ENCODE measurements around the gene GALNT17.

Gene GALNT17

GRCh38 chr7:71345117-71345884 is 213.4 kb downstream of the GALNT17 start:
- DNase-seq = no peak

GRCh38 chr7:71348821-71349681 is 217.1 kb downstream of the GALNT17 start:
- no peak for DNase-seq

- DNase-seq = no peak
Observed at GRCh38 chr7:71349682-71350481, 217.9 kb downstream of the GALNT17 start.

GRCh38 chr7:71350680-71351079 is 218.7 kb downstream of the GALNT17 start:
- DNase-seq = no peak

GRCh38 chr7:71354716-71355115 is 222.8 kb downstream of the GALNT17 start:
- DNase-seq = no peak

GRCh38 chr7:71361451-71362032 is 229.6 kb downstream of the GALNT17 start:
- DNase-seq = no peak

GRCh38 chr7:71362240-71362639 is 230.3 kb downstream of the GALNT17 start:
- DNase-seq = no peak

GRCh38 chr7:71363223-71363622 is 231.3 kb downstream of the GALNT17 start:
- no peak for DNase-seq

- no peak for DNase-seq
Observed at GRCh38 chr7:71363627-71364026, 231.7 kb downstream of the GALNT17 start.

- no peak for DNase-seq
Observed at GRCh38 chr7:71364551-71364950, 232.6 kb downstream of the GALNT17 start.

- DNase-seq = no peak
Observed at GRCh38 chr7:71372991-71373390, 241.0 kb downstream of the GALNT17 start.

- DNase-seq = no peak
Observed at GRCh38 chr7:71377062-71377461, 245.1 kb downstream of the GALNT17 start.

GRCh38 chr7:71377469-71377868 is 245.5 kb downstream of the GALNT17 start:
- DNase-seq = no peak

- no peak for DNase-seq
Observed at GRCh38 chr7:71384094-71384493, 252.2 kb downstream of the GALNT17 start.

GRCh38 chr7:71385330-71385729 is 253.4 kb downstream of the GALNT17 start:
- no peak for DNase-seq

- DNase-seq = no peak
Observed at GRCh38 chr7:71386152-71386785, 254.3 kb downstream of the GALNT17 start.

- DNase-seq = no peak
Observed at GRCh38 chr7:71388181-71388580, 256.2 kb downstream of the GALNT17 start.

- no peak for DNase-seq
Observed at GRCh38 chr7:71389976-71390375, 258.0 kb downstream of the GALNT17 start.

GRCh38 chr7:71393661-71394060 is 261.7 kb downstream of the GALNT17 start:
- DNase-seq = no peak

GRCh38 chr7:71402684-71403083 is 270.7 kb downstream of the GALNT17 start:
- DNase-seq = no peak

- no peak for DNase-seq
Observed at GRCh38 chr7:71403202-71403946, 271.4 kb downstream of the GALNT17 start.
